GM12878 (cell line): ENCODE measurements around the gene POU2AF2. TPM values are rescaled to one million over a fixed set of nuclear protein-coding genes. Genes with fewer than 3 reads are reported as not detected.

Experiments used
- ATAC-seq: fragments of 200-7000 bp; cut with Tn5 transposase; 3 replicates; pipeline ENCODE4 v1.9.1; 2020; ENCODE audit warnings: mild to moderate bottlenecking, moderate library complexity
- BruUV-seq: library from RNA; stranded (reverse); fragments of 400-500 nt; replicated peaks from 2 replicates; lab custom pipeline; 2021; lab: Mats Ljungman, UMichigan
- CTCF ChIA-PET: fragments of 300-600 bp; sonication (Branson Sonifier 250); formaldehyde crosslinking; extraction: SDS; loops from one replicate; lab custom pipeline; 2021; ENCODE audit warnings: inconsistent platforms; lab: Yijun Ruan, JAX
- POLR2A ChIA-PET: fragments of 350-600 bp; formaldehyde crosslinking; extraction: SDS; loops from one replicate; lab custom pipeline; 2021; ENCODE audit warnings: inconsistent platforms; lab: Charles Lee
- RAD21 ChIA-PET: fragments of 300-600 bp; sonication (Branson Sonifier 250); formaldehyde crosslinking; loops from one replicate; lab custom pipeline; 2023; ENCODE audit warnings: antibody characterized with exemption; ENCODE audit not compliant: unreplicated experiment; lab: Charles Lee
- SMC1A ChIA-PET: fragments of 300-600 bp; sonication (Branson Sonifier 250); formaldehyde crosslinking; loops from one replicate; lab custom pipeline; 2023; ENCODE audit not compliant: unreplicated experiment, uncharacterized antibody; lab: Charles Lee
- DNase-seq: peaks from one replicate; pipeline ENCODE4 v3.0.0-alpha.2; 2011; ENCODE audit warnings: low read depth, low spot score
- FAIRE-seq: peaks from 3 replicates; lab custom pipeline; 2011; peaks lifted over from hg19 to GRCh38; lab: Jason Lieb, UNC
- H2AFZ ChIP-seq: 2 replicates; pipeline ENCODE4 v1.6.0; 2011; ENCODE audit warnings: low read depth, low read length, control low read depth; ENCODE audit not compliant: control insufficient read depth
- H3K27ac ChIP-seq: 2 replicates; pipeline ENCODE4 v1.5.1; 2011; ENCODE audit warnings: control low read depth; ENCODE audit not compliant: control insufficient read depth, insufficient read depth
- H3K27me3 ChIP-seq, 2 experiments: replicated peaks in 1 of 2; 2 replicates each; pipeline versions ENCODE4 v1.6.0 to v1.6.1; 2011; ENCODE audit warnings: low read length in 1 of 2; ENCODE audit not compliant: control insufficient read depth in 2 of 2, insufficient read depth in 2 of 2
- H3K36me3 ChIP-seq, 2 experiments: 2 replicates each; pipeline ENCODE4 v1.5.1; 2011; ENCODE audit warnings: low read length in 1 of 2; ENCODE audit not compliant: control insufficient read depth in 2 of 2, insufficient read depth in 2 of 2
- H3K4me1 ChIP-seq: 2 replicates; pipeline ENCODE4 v1.6.1; 2011; ENCODE audit warnings: mild to moderate bottlenecking, low read length, moderate library complexity, mixed read lengths; ENCODE audit not compliant: control insufficient read depth, insufficient read depth
- H3K4me2 ChIP-seq: 2 replicates; pipeline ENCODE4 v1.6.0; 2011; ENCODE audit warnings: control low read depth; ENCODE audit not compliant: control insufficient read depth, insufficient read depth
- H3K4me3 ChIP-seq: fragments of 200-600 bp; sonication (generic); 2 replicates; pipeline ENCODE4 v1.5.1; 2016
- H3K79me2 ChIP-seq: 2 replicates; pipeline ENCODE4 v1.6.0; 2011; ENCODE audit warnings: low read length; ENCODE audit not compliant: control insufficient read depth, insufficient read depth
- H3K9ac ChIP-seq: 2 replicates; pipeline ENCODE4 v1.8.0; 2011; ENCODE audit warnings: low read length, control low read depth, mixed read lengths; ENCODE audit not compliant: control insufficient read depth, insufficient read depth
- H3K9me3 ChIP-seq: replicated peaks from 3 replicates; pipeline ENCODE4 v1.5.1; 2011; ENCODE audit warnings: mild to moderate bottlenecking, low read length; ENCODE audit not compliant: control insufficient read depth, insufficient read depth
- H4K20me1 ChIP-seq: 2 replicates; pipeline ENCODE4 v1.6.0; 2011; ENCODE audit not compliant: control insufficient read depth, insufficient read depth
- BCLAF1 ChIP-seq: fragments of 450-650 bp; IDR thresholded peaks from 2 replicates; pipeline ENCODE4 v1.6.1; 2017; ENCODE audit warnings: antibody characterized with exemption, mild to moderate bottlenecking, moderate library complexity
- HDAC6 ChIP-seq: fragments of 200-600 bp; sonication (generic); IDR thresholded peaks from one replicate; pipeline ENCODE4 v1.8.0; 2017; ENCODE audit warnings: antibody characterized with exemption; ENCODE audit not compliant: unreplicated experiment
- IKZF2 ChIP-seq, 2 experiments: fragments of 450-650 bp; IDR thresholded peaks; 2 replicates each; pipeline ENCODE4 v1.6.1; 2017; ENCODE audit warnings: mild to moderate bottlenecking in 2 of 2, moderate library complexity in 2 of 2
- NFIC ChIP-seq: IDR thresholded peaks from 2 replicates; pipeline ENCODE4 v1.6.1; 2012; ENCODE audit warnings: low read depth, mild to moderate bottlenecking, inconsistent platforms, low read length, moderate library complexity
- SMAD1 ChIP-seq: fragments of 450-650 bp; IDR thresholded peaks from 2 replicates; pipeline ENCODE4 v1.6.1; 2018; ENCODE audit warnings: mild to moderate bottlenecking, low read depth; ENCODE audit not compliant: partially characterized antibody
- SMAD5 ChIP-seq: IDR thresholded peaks from 2 replicates; pipeline ENCODE4 v1.6.1; 2016; ENCODE audit warnings: antibody characterized with exemption, low read depth
- WRNIP1 ChIP-seq: IDR thresholded peaks from 2 replicates; pipeline ENCODE4 v1.6.1; 2011; ENCODE audit warnings: low read depth, low read length, improper control_type of control experiment, borderline replicate concordance
- YBX1 ChIP-seq: fragments of 450-650 bp; IDR thresholded peaks from 2 replicates; pipeline ENCODE4 v1.6.1; 2016; ENCODE audit warnings: antibody characterized with exemption
- ZNF384 ChIP-seq: IDR thresholded peaks from 2 replicates; pipeline ENCODE4 v1.6.1; 2012; ENCODE audit warnings: low read depth, mild to moderate bottlenecking, low read length, improper control_type of control experiment, borderline replicate concordance
- WGBS: methylation state at CpG from one replicate; pipeline ENCODE4 v1.1.6; 2016; ENCODE audit warnings: low lambda C conversion rate; ENCODE audit not compliant: insufficient replicate concordance, insufficient coverage; ENCODE audit errors: missing lambda C conversion rate; 5-methylcytosine and 5-hydroxymethylcytosine counted together
- in situ Hi-C: fragments of 300-500 bp; cut with MboI; formaldehyde crosslinking; loops from 9 replicates; pipeline ENCODE4 v1.14.3; 2018; ENCODE audit warnings: mixed read lengths
- intact Hi-C: fragments of 100-400 bp; cut with micrococcal nuclease; formaldehyde crosslinking; loops from one replicate; pipeline ENCODE4 v1.14.2; 2022; ENCODE audit not compliant: unreplicated experiment
- polyA plus RNA-seq, 11 experiments: library from polyadenylated mRNA; depleted of rRNA in 4 of 11; unstranded in 6 of 11; stranded (reverse) in 5 of 11; fragments of >200 nt; fragmentation: Nextera tagmentation in 4 of 11; fragmentation: Illumina TruSeq in 1 of 11; extraction: Ambion mirVana in 4 of 11; extraction: Trizol in 1 of 11; gene quantifications; 1 replicate in 1 of 11; 2 replicates in 10 of 11; pipeline versions ENCODE4 v1.2.1 to v1.2.3, GENCODE V29; 2011 to 2016; ENCODE audit warnings: inconsistent platforms in 2 of 11, missing spikeins in 2 of 11, low read depth in 1 of 11
- total RNA-seq, 4 experiments: library from RNA; depleted of rRNA in 3 of 4; stranded (reverse); fragments of >200 nt in 3 of 4; fragmentation: Illumina TruSeq in 1 of 4; extraction: Trizol in 1 of 4; gene quantifications; 2 replicates each; pipeline versions ENCODE4 v1.2.1 to v1.2.3, GENCODE V29; 2013 to 2021
- TF ChIP-seq, protein P1 (sequence below), 3 experiments: IDR thresholded peaks in 2 of 3; conservative IDR thresholded peaks in 1 of 3; 2 replicates each; pipeline ENCODE4 v1.5.1; 2011; ENCODE audit warnings: low read depth in 3 of 3, low read length in 3 of 3, mild to moderate bottlenecking in 3 of 3, control low read depth in 2 of 3, moderate library complexity in 2 of 3, inconsistent platforms in 1 of 3, mixed read lengths in 1 of 3; ENCODE audit not compliant: control insufficient read depth in 2 of 3, insufficient read depth in 1 of 3; ENCODE audit errors: extremely low read depth in 1 of 3

Gene POU2AF2
- total and polyA plus RNA-seq, 10 of the 15 experiments (the other 5 are each of a cell fraction or from before 2014, with no cell fraction given), result not detected

GRCh38 chr11:111301842-111302118 lies 56.3 kb downstream of the POU2AF2 start:
- intact Hi-C loops, result no loop called here
- H4K20me1 ChIP-seq, result no peaks in the 10 kb centered on the region
- DNase-seq (no peak), FAIRE-seq (no peak), ATAC-seq (no peak)
- 87% methylated on average over 3 of the region's 3 CpGs for WGBS
- no peak overlapping the region for H3K9ac ChIP-seq
- in situ Hi-C loops, result no loop called here
- no TSS peak for BruUV-seq
- CTCF ChIA-PET, result interaction anchor here (1.1 to 4.3 kb wide), 4 partner anchors 32 to 129 kb away, joined by 3 to 26 read pairs (median 4); no protein-coding TSS in a partner anchor
- no peak overlapping the region for H2AFZ ChIP-seq
- POLR2A ChIA-PET, result no interaction called here
- H3K36me3 ChIP-seq, result no peaks in the 10 kb centered on the region
- SMC1A ChIA-PET, result interaction anchor here (0.8 to 2.8 kb wide), 3 partner anchors 117 to 127 kb away, joined by 3 to 10 read pairs (median 3); no protein-coding TSS in a partner anchor
- RAD21 ChIA-PET, result interaction anchor here (0.9 to 2.3 kb wide), 2 partner anchors 19 to 121 kb away, joined by 6 to 16 read pairs; no protein-coding TSS in a partner anchor
- H3K27me3 ChIP-seq, result peaks cover 0 to 7% of the 10 kb centered on the region in 2 experiments; a peak in 3 of 4 replicates
- H3K4me2 ChIP-seq, result no peak overlapping the region
- H3K27ac ChIP-seq, result no peak overlapping the region
- no peaks in the 10 kb centered on the region for H3K79me2 ChIP-seq
- H3K4me1 ChIP-seq, result no peaks in the 10 kb centered on the region
- H3K9me3 ChIP-seq, result no peaks in the 10 kb centered on the region
- no peak overlapping the region for H3K4me3 ChIP-seq
- TF ChIP-seq SMAD5, result no peak
- no peak for TF ChIP-seq ZNF384

DNA sequence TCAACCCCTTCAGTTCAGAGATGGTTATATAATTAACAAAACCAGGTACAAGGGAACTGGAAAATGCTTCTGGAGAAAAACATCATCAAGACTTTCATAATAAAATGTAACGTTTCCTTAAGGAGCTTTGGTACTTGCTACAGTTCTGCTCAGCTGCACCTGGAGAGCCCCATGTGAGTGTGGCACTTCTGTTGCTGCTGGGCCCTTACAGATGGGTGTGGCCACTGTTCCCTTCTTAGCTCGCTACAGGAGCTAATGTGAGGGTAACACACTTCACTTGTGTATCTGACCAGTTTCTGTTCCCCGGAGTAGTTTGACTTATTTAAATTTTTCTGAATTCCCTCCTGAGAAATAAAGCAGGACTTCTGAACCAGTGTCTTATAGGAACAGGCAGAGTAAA lies 56.8 kb downstream of the POU2AF2 start:
- Histone ChIP-seq H3K79me2 (no peaks in the 10 kb centered on the region), H3K4me2 (no peak overlapping the region), H3K4me1 (no peaks in the 10 kb centered on the region), H3K9ac (no peak overlapping the region), H3K27ac (no peak overlapping the region), H4K20me1 (no peaks in the 10 kb centered on the region), H2AFZ (no peak overlapping the region), H3K4me3 (no peak overlapping the region), H3K27me3 (peaks cover 0 to 7% of the 10 kb centered on the region in 2 experiments; a peak in 3 of 4 replicates), H3K36me3 (no peaks in the 10 kb centered on the region), H3K9me3 (no peaks in the 10 kb centered on the region)
- SMC1A ChIA-PET, result interaction anchor here (0.8 to 2.8 kb wide), 3 partner anchors 116 to 127 kb away, joined by 3 to 10 read pairs (median 3); no protein-coding TSS in a partner anchor
- no TSS peak for BruUV-seq
- POLR2A ChIA-PET, result interaction anchor here (0.6 kb wide), 1 partner anchor 623 kb away, joined by 3 read pairs; no protein-coding TSS in a partner anchor
- DNase-seq (no peak), ATAC-seq (no peak), FAIRE-seq (no peak)
- intact Hi-C loops, result no loop called here
- in situ Hi-C loops, result no loop called here
- RAD21 ChIA-PET, result interaction anchor here (0.9 to 2.3 kb wide), 2 partner anchors 20 to 120 kb away, joined by 6 to 16 read pairs; no protein-coding TSS in a partner anchor
- CTCF ChIA-PET, result interaction anchor here (1.1 to 4.3 kb wide), 4 partner anchors 121 to 144 kb away, joined by 3 to 26 read pairs (median 4); no protein-coding TSS in a partner anchor
- WGBS, result 33% methylated on average over 3 of the region's 3 CpGs
- no peak for TF ChIP-seq WRNIP1
- TF ChIP-seq BCLAF1, result no peak
- no peak for TF ChIP-seq IKZF2 (IDR thresholded peaks at IDR 0.05)
- TF ChIP-seq, protein P1, sequence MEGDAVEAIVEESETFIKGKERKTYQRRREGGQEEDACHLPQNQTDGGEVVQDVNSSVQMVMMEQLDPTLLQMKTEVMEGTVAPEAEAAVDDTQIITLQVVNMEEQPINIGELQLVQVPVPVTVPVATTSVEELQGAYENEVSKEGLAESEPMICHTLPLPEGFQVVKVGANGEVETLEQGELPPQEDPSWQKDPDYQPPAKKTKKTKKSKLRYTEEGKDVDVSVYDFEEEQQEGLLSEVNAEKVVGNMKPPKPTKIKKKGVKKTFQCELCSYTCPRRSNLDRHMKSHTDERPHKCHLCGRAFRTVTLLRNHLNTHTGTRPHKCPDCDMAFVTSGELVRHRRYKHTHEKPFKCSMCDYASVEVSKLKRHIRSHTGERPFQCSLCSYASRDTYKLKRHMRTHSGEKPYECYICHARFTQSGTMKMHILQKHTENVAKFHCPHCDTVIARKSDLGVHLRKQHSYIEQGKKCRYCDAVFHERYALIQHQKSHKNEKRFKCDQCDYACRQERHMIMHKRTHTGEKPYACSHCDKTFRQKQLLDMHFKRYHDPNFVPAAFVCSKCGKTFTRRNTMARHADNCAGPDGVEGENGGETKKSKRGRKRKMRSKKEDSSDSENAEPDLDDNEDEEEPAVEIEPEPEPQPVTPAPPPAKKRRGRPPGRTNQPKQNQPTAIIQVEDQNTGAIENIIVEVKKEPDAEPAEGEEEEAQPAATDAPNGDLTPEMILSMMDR (IDR thresholded peaks at IDR 0.05 in 2 of 3, conservative IDR thresholded peaks at IDR 0.05 in 1 of 3; ENCODE audit: control insufficient read depth in 2 of 3, extremely low read depth in 1 of 3, insufficient read depth in 1 of 3, low read depth in 3 of 3, low read length in 3 of 3), result no peak
- TF ChIP-seq HDAC6, result no peak
- no peak for TF ChIP-seq NFIC
- no peak for TF ChIP-seq YBX1
- no peak for TF ChIP-seq SMAD1
